Hepatocyte (in vitro differentiated cells): Measurements from ENCODE around the gene ZNF385D. TPM values are rescaled to one million over a fixed set of nuclear protein-coding genes. Genes with fewer than 3 reads are reported as not detected.

Source experiments
- DNase-seq: peaks from one replicate; pipeline ENCODE4 v3.0.0-alpha.2; 2016; ENCODE audit warnings: low spot score
- H2AFZ ChIP-seq: fragments of 200-600 bp; sonication (generic); 2 replicates; pipeline ENCODE4 v1.6.0; 2016; ENCODE audit warnings: antibody characterized with exemption, mild to moderate bottlenecking
- H3K27ac ChIP-seq: fragments of 200-600 bp; sonication (generic); 2 replicates; pipeline ENCODE4 v1.5.1; 2016; ENCODE audit warnings: mild to moderate bottlenecking
- H3K27me3 ChIP-seq: fragments of 200-600 bp; sonication (generic); 2 replicates; pipeline ENCODE4 v1.6.1; 2016
- H3K36me3 ChIP-seq: fragments of 200-600 bp; sonication (generic); replicated peaks from 2 replicates; pipeline ENCODE4 v1.5.1; 2016; ENCODE audit warnings: low read depth; ENCODE audit not compliant: insufficient read depth
- H3K4me1 ChIP-seq: fragments of 200-600 bp; sonication (generic); 2 replicates; pipeline ENCODE4 v1.5.1; 2016; ENCODE audit warnings: mild to moderate bottlenecking, moderate library complexity; ENCODE audit not compliant: insufficient read depth
- H3K4me2 ChIP-seq: fragments of 200-600 bp; sonication (generic); 2 replicates; pipeline ENCODE4 v1.6.0; 2016
- H3K4me3 ChIP-seq: fragments of 200-600 bp; sonication (generic); 2 replicates; pipeline ENCODE4 v1.5.1; 2016; ENCODE audit warnings: mild to moderate bottlenecking
- H3K79me2 ChIP-seq: fragments of 200-600 bp; sonication (generic); 2 replicates; pipeline ENCODE4 v1.6.0; 2017; ENCODE audit warnings: mild to moderate bottlenecking
- H3K9me2 ChIP-seq: fragments of 200-600 bp; sonication (generic); replicated peaks from 2 replicates; pipeline ENCODE4 v1.6.0; 2017; ENCODE audit warnings: mild to moderate bottlenecking; ENCODE audit not compliant: insufficient read depth
- H3K9me3 ChIP-seq: fragments of 200-600 bp; sonication (generic); 2 replicates; pipeline ENCODE4 v1.5.1; 2016; ENCODE audit warnings: low read depth, mild to moderate bottlenecking
- H4K20me1 ChIP-seq: fragments of 200-600 bp; sonication (generic); 2 replicates; pipeline ENCODE4 v1.6.0; 2016; ENCODE audit warnings: mild to moderate bottlenecking; ENCODE audit not compliant: insufficient read depth, poor library complexity, severe bottlenecking
- EZH2 ChIP-seq: fragments of 200-600 bp; sonication (generic); IDR thresholded peaks from 2 replicates; pipeline ENCODE4 v1.6.1; 2016; ENCODE audit warnings: antibody characterized with exemption, mild to moderate bottlenecking, borderline replicate concordance
- EZH2phosphoT487 ChIP-seq: fragments of 200-600 bp; sonication (generic); IDR thresholded peaks from one replicate; pipeline ENCODE4 v1.6.1; 2018; ENCODE audit warnings: antibody characterized with exemption, mild to moderate bottlenecking, low read depth, moderate library complexity; ENCODE audit not compliant: unreplicated experiment, severe bottlenecking
- WGBS: methylation state at CpG from one replicate; pipeline ENCODE4 v1.1.6; 2016; ENCODE audit warnings: low lambda C conversion rate; ENCODE audit errors: missing lambda C conversion rate; 5-methylcytosine and 5-hydroxymethylcytosine counted together
- polyA plus RNA-seq: library from polyadenylated mRNA; unstranded; fragments of >200 nt; fragmentation: Nextera tagmentation; extraction: Ambion mirVana; gene quantifications from 2 replicates; pipeline ENCODE4 v1.2.1, GENCODE V29; 2016
- total RNA-seq: library from RNA; depleted of rRNA; stranded (reverse); fragments of >200 nt; gene quantifications from 2 replicates; pipeline ENCODE4 v1.2.3, GENCODE V29; 2014
- TF ChIP-seq, protein P1 (sequence below): fragments of 200-600 bp; sonication (generic); IDR thresholded peaks from 2 replicates; pipeline ENCODE4 v1.5.1; 2016; ENCODE audit warnings: antibody characterized with exemption, mild to moderate bottlenecking; ENCODE audit not compliant: poor library complexity

ZNF385D gene
- total and polyA plus RNA-seq, 2 experiments from 2014 or later = 4.9 to 7.4 TPM

- Histone ChIP-seq H4K20me1 (no peaks in the 10 kb centered on the region), H3K27ac (no peak overlapping the region), H3K4me1 (no peaks in the 10 kb centered on the region), H3K4me2 (no peak overlapping the region), H3K27me3 (no peaks in the 10 kb centered on the region), H3K4me3 (no peak overlapping the region), H3K79me2 (no peaks in the 10 kb centered on the region), H3K9me3 (no peaks in the 10 kb centered on the region), H3K36me3 (no peaks in the 10 kb centered on the region), H2AFZ (no peak overlapping the region), H3K9me2 (no peaks in the 10 kb centered on the region)
- TF ChIP-seq, protein P1, sequence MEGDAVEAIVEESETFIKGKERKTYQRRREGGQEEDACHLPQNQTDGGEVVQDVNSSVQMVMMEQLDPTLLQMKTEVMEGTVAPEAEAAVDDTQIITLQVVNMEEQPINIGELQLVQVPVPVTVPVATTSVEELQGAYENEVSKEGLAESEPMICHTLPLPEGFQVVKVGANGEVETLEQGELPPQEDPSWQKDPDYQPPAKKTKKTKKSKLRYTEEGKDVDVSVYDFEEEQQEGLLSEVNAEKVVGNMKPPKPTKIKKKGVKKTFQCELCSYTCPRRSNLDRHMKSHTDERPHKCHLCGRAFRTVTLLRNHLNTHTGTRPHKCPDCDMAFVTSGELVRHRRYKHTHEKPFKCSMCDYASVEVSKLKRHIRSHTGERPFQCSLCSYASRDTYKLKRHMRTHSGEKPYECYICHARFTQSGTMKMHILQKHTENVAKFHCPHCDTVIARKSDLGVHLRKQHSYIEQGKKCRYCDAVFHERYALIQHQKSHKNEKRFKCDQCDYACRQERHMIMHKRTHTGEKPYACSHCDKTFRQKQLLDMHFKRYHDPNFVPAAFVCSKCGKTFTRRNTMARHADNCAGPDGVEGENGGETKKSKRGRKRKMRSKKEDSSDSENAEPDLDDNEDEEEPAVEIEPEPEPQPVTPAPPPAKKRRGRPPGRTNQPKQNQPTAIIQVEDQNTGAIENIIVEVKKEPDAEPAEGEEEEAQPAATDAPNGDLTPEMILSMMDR = no peak
- TF ChIP-seq EZH2phosphoT487 = no peak
- no peak for TF ChIP-seq EZH2
- DNase-seq = no peak
- WGBS = 56% methylated on average over 4 of the region's 4 CpGs
Measured at GRCh38 chr3:21783839-21784238, 32.8 kb upstream of the ZNF385D start.

DNA sequence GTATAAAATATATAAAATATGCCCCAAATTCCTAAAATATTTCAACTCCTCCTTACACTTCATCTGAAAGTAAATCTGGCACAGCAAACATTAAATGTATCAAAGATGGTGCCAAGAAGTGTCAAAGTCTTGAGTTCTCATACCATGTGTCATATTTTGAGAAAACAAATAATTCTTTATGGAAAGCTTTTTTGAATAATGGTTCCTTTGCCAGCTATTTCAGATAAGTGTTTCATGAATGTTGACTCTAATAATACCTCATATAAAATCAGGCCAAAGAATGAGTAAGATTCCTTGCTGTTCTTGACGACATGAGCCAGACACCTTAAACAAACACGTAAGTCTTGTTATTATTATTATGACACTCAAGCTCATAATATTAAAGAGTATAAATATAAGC is 30.3 kb upstream of the ZNF385D start:
- no peaks in the 10 kb centered on the region for H3K9me2 ChIP-seq
- H3K4me1 ChIP-seq = no peaks in the 10 kb centered on the region
- WGBS = 96% methylated on average over 2 of the region's 2 CpGs
- no peak for DNase-seq
- no peaks in the 10 kb centered on the region for H4K20me1 ChIP-seq
- no peaks in the 10 kb centered on the region for H3K79me2 ChIP-seq
- no peak overlapping the region for H3K4me3 ChIP-seq
- H3K27me3 ChIP-seq = no peaks in the 10 kb centered on the region
- H2AFZ ChIP-seq = no peak overlapping the region
- H3K4me2 ChIP-seq = no peak overlapping the region
- no peak overlapping the region for H3K27ac ChIP-seq
- H3K36me3 ChIP-seq = no peaks in the 10 kb centered on the region
- no peak for TF ChIP-seq EZH2
- TF ChIP-seq, protein P1 = no peak
- no peak for TF ChIP-seq EZH2phosphoT487
- H3K9me3 ChIP-seq = no peaks in the 10 kb centered on the region

GRCh38 chr3:21779909-21780308 is 28.9 kb upstream of the ZNF385D start:
- H3K36me3 ChIP-seq = no peaks in the 10 kb centered on the region
- WGBS = 80% methylated on average over 1 of the region's 1 CpG
- H3K4me3 ChIP-seq = no peak overlapping the region
- H3K9me3 ChIP-seq = no peaks in the 10 kb centered on the region
- no peak overlapping the region for H3K27ac ChIP-seq
- H3K4me2 ChIP-seq = no peak overlapping the region
- no peaks in the 10 kb centered on the region for H4K20me1 ChIP-seq
- no peak for DNase-seq
- H3K79me2 ChIP-seq = no peaks in the 10 kb centered on the region
- no peaks in the 10 kb centered on the region for H3K9me2 ChIP-seq
- TF ChIP-seq, protein P1 = no peak
- no peak for TF ChIP-seq EZH2
- no peak for TF ChIP-seq EZH2phosphoT487
- no peaks in the 10 kb centered on the region for H3K4me1 ChIP-seq
- no peak overlapping the region for H2AFZ ChIP-seq
- no peaks in the 10 kb centered on the region for H3K27me3 ChIP-seq

- H4K20me1 ChIP-seq = no peaks in the 10 kb centered on the region
- H2AFZ ChIP-seq = no peak overlapping the region
- H3K27me3 ChIP-seq = no peaks in the 10 kb centered on the region
- H3K79me2 ChIP-seq = no peaks in the 10 kb centered on the region
- H3K9me3 ChIP-seq = no peaks in the 10 kb centered on the region
- H3K4me3 ChIP-seq = no peak overlapping the region
- H3K9me2 ChIP-seq = no peaks in the 10 kb centered on the region
- no peak overlapping the region for H3K4me2 ChIP-seq
- no peak for DNase-seq
- H3K27ac ChIP-seq = no peak overlapping the region
- H3K4me1 ChIP-seq = no peaks in the 10 kb centered on the region
- WGBS = 100% methylated on average over 1 of the region's 1 CpG
- H3K36me3 ChIP-seq = no peaks in the 10 kb centered on the region
- TF ChIP-seq EZH2 (no peak), EZH2phosphoT487 (no peak)
- TF ChIP-seq, protein P1 = no peak
Measured at GRCh38 chr3:21778715-21779114, 27.7 kb upstream of the ZNF385D start.
